Epithelial cell of umbilical artery (primary cell): Measurements from ENCODE around the gene MRGPRG. TPM values are rescaled to one million over a fixed set of nuclear protein-coding genes. Genes with fewer than 3 reads are reported as not detected.

Experiments used
- total RNA-seq: library from RNA; depleted of rRNA; stranded (reverse); fragments of >200 nt; gene quantifications from 2 replicates; pipeline ENCODE4 v1.2.3, GENCODE V29; 2014

The MRGPRG gene, protein sequence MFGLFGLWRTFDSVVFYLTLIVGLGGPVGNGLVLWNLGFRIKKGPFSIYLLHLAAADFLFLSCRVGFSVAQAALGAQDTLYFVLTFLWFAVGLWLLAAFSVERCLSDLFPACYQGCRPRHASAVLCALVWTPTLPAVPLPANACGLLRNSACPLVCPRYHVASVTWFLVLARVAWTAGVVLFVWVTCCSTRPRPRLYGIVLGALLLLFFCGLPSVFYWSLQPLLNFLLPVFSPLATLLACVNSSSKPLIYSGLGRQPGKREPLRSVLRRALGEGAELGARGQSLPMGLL
- not detected in 2 replicates for total RNA-seq

DNA sequence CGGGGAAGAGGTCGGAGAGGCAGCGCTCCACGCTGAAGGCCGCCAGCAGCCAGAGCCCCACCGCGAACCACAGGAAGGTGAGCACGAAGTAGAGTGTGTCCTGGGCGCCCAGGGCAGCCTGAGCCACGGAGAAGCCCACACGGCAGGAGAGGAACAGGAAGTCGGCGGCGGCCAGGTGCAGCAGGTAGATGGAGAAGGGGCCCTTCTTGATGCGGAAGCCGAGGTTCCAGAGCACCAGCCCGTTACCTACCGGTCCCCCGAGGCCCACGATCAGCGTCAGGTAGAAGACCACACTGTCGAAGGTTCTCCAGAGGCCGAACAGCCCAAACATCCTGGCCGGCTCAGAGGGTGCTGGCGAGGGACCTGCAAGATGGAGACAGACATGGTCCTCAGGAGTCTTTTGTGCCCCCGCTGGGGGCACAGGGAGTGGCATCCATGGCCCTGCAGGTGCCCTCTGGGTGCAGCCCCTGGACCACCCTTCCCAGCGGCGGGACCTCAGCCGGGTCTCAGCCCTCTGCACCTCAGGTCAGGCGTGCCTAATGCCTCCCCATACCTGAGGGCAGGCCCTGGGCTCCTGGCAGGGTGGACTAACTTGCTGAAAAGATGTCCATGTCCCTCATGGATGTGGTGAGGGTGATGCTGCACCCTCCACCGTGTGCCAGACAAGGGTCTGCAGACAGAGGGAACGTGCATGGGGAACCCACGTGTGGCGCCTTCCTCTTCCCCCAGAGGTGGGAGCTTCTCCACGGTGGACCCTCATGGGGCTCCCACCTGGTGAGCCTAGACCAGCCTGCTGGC, at the start of gene MRGPRG:
TSS of gene MRGPRG (minus strand) at position 331 of the 798 bp plus-strand sequence. CDS start at position 331, 0 bp downstream.

DNA sequence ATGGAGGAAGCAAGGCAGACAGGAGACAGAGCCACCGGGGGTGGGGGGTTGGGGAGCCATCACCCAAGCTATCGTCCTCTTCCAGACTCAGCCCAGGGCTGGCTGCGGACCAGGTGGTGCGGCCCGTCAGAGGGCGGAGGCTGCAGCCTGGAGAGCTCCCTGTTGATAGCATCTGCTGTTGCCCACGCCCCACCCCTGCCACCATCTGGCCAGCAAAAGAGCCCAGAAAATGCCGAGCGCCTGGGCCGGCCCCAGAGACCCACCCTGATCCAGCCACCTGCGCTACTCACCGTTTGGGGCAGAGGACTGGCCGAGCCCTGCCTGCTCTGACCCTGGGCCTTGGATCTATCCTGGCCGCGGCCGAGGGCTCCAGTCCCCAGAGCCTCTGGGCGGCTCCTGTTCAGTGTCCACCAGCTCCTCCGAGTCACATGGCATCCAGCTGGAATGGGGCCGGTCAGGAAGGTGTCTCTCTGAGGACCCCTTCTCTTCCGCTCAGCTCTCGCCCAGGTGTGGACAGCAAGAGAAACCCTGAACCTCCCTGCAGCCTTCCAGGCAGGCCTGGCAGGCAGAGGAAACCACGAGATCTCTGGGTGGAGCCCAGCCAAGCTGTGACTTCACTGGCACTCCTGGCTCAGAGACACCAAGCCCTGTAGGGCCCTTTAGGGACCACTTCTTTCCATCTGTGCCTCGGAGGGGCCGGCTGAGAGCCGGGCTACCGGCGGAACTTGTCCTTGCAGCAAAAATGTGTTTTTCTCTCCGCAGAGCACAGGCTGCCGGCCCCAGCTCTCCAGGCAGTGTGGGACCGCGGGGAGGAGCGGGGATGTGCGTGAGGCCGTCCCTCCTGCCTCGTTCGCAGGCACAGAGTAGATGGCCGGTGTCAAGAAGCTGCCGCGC, 13.5 kb upstream of the MRGPRG start, which contains the start of gene MRGPRE:
TSS of gene MRGPRE (minus strand) at position 567 of the 894 bp plus-strand sequence. CDS start 3,618 bp downstream, outside the sequence.

Other genes with a start within 250 kb of the MRGPRG start
- gene NAP1L4, start 226.5 kb downstream of the MRGPRG start, total RNA-seq = 160 and 175 TPM in 2 replicates
- 60.1 and 74.5 TPM in 2 replicates for gene CARS1, start 161.4 kb downstream of the MRGPRG start, total RNA-seq
- 17.0 and 19.2 TPM in 2 replicates for gene OSBPL5, start 53.5 kb downstream of the MRGPRG start, total RNA-seq
- gene MRGPRE, start 13.6 kb upstream of the MRGPRG start, total RNA-seq = not detected in 2 replicates
- 18.8 and 20.4 TPM in 2 replicates for gene ZNF195, start 160.3 kb upstream of the MRGPRG start, total RNA-seq